ENCODE results near the gene TMEM41B. TPM values are rescaled to one million over a fixed set of nuclear protein-coding genes. Genes with fewer than 3 reads are reported as not detected.

Gene TMEM41B
- total RNA-seq, 2 donors from 2014 or later, result 25.4 to 35.9 TPM

DNA sequence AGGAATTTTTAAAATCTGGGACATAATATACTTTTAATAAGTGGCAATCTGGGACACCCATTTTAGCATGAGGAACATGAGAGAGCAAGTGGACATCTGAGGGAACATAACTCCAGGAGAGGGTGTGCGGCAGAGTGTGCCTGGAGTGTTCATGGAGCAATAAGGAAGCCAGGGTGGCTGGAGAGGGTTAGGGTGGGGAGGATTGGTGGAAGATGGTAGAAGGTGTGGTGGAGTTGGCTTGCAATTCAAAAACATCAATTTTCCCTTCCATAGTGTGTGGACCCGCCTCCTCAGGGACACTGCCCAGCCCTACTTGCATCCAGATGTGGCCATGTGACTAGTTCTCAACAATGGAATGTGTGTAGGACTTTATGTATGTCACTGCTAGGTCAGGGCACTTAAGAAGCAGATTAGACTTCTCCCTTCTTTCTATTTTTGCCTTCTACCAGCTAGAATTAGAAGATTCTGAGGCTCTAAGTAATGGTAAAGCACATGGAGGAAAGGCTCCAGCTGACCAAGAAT lies 44.8 kb downstream of the TMEM41B start:
- peaks cover 14% of the 10 kb centered on the region for H3K4me1 ChIP-seq
- TF ChIP-seq POLR2A (IDR thresholded peaks at IDR 0.05), result no peak
- TF ChIP-seq, protein P1, sequence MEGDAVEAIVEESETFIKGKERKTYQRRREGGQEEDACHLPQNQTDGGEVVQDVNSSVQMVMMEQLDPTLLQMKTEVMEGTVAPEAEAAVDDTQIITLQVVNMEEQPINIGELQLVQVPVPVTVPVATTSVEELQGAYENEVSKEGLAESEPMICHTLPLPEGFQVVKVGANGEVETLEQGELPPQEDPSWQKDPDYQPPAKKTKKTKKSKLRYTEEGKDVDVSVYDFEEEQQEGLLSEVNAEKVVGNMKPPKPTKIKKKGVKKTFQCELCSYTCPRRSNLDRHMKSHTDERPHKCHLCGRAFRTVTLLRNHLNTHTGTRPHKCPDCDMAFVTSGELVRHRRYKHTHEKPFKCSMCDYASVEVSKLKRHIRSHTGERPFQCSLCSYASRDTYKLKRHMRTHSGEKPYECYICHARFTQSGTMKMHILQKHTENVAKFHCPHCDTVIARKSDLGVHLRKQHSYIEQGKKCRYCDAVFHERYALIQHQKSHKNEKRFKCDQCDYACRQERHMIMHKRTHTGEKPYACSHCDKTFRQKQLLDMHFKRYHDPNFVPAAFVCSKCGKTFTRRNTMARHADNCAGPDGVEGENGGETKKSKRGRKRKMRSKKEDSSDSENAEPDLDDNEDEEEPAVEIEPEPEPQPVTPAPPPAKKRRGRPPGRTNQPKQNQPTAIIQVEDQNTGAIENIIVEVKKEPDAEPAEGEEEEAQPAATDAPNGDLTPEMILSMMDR (IDR thresholded peaks at IDR 0.05), result no peak
- no peaks in the 10 kb centered on the region for H3K9me3 ChIP-seq
- 86 to 100% methylated on average over 2 of the region's 2 CpGs for WGBS, 2 donors
- no peak for ATAC-seq
- no peak overlapping the region for H3K4me3 ChIP-seq
- no peaks in the 10 kb centered on the region for H3K27me3 ChIP-seq
- intact Hi-C loops (cut with DNase I), result no loop called here
- no peak overlapping the region for H3K27ac ChIP-seq
- H3K36me3 ChIP-seq (replicated peaks in 1 of 2; ENCODE audit: insufficient read depth in 1 of 2, low read depth in 2 of 2), result no peaks in the 10 kb centered on the region
- no peak for DNase-seq

DNA sequence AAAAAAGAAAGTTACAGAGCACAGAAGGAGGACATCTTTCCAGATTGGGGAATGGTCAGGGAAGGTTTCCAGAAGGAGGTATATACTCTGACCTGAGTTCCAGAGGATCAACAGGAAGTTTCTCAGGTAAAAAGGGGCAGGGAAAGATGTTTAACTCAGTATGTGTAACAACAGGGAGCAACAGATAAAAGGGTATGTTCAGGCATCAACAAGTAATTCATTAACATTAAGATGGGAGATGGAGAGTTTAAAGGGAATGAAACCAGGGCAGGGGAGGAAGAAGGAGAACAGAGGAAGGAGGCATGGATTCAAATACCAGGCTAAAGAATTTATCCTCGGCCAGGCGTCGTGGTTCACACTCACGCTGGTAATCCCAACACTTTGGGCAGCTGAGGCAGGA lies 46.7 kb downstream of the TMEM41B start:
- DNase-seq (no peak), ATAC-seq (no peak)
- no peaks in the 10 kb centered on the region for H3K36me3 ChIP-seq (replicated peaks in 1 of 2; ENCODE audit: insufficient read depth in 1 of 2, low read depth in 2 of 2)
- TF ChIP-seq POLR2A (IDR thresholded peaks at IDR 0.05), result no peak
- TF ChIP-seq, protein P1 (IDR thresholded peaks at IDR 0.05), result no peak
- peaks cover 19% of the 10 kb centered on the region for H3K4me1 ChIP-seq
- H3K27ac ChIP-seq, result no peak overlapping the region
- no peak overlapping the region for H3K4me3 ChIP-seq
- H3K9me3 ChIP-seq, result no peaks in the 10 kb centered on the region
- intact Hi-C loops (cut with DNase I), result no loop called here
- 86 to 92% methylated on average over 4 of the region's 4 CpGs for WGBS, 2 donors
- no peaks in the 10 kb centered on the region for H3K27me3 ChIP-seq

DNA sequence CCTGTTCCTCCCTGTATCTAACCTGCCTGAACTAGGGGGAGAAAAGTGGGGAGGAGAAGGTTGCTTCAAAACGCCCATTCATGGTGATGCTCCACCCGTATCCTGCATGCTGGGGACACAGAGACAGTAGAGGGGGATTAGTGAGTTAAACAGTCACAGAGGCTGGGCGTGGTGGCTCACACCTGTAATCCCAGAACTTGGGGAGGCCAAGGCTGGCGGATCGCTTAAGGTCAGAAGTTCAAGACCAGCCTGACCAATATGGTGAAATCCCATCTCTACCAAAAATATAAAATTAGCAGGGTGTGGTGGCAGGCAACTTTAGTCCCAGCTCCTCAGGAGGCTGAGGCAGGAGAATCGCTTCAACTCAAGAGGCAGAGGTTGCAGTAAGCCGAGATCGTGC lies 47.5 kb downstream of the TMEM41B start:
- WGBS, 2 donors, result 89 to 93% methylated on average over 8 of the region's 8 CpGs
- intact Hi-C loops (cut with DNase I), result no loop called here
- TF ChIP-seq, protein P1 (IDR thresholded peaks at IDR 0.05), result no peak
- TF ChIP-seq POLR2A (IDR thresholded peaks at IDR 0.05), result no peak
- Histone ChIP-seq H3K4me1 (peaks cover 23% of the 10 kb centered on the region), H3K4me3 (no peak overlapping the region), H3K36me3 (replicated peaks in 1 of 2; ENCODE audit: insufficient read depth in 1 of 2, low read depth in 2 of 2) (no peaks in the 10 kb centered on the region), H3K27ac (peak overlapping the region; percentile 95 to 99 (median 97)), H3K9me3 (no peaks in the 10 kb centered on the region), H3K27me3 (no peaks in the 10 kb centered on the region)
- ATAC-seq (no peak), DNase-seq (no peak)

DNA sequence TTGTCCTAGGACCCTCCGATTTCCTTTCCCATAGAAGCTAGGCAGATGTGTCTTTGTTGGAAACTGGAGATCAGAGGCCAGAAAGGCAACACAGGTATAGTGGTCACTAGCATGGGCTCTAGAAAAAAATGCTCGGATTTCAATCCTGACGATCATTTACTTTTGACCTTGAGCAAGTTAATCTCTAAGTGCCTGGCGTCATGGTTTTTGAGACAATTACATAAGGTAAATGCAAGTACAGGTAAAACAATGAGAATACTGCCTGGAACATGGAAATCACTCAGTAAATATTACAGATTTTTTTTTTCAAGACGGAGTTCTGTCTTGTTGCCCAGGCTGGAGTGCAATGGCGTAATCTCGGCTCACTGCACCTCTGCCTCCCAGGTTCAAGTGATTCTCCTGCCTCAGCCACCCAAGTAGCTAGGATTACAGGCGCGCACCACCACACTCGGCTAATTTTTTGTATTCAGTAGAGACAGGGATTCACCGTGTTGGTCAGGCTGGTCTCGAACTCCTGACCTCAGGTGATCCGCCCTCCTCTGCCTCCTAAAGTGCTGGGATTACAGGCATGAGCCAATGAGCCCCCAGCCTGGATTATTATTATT lies 48.2 kb downstream of the TMEM41B start:
- Histone ChIP-seq H3K27ac (peak overlapping the region; percentile 95 to 99 (median 97)), H3K27me3 (no peaks in the 10 kb centered on the region), H3K9me3 (no peaks in the 10 kb centered on the region), H3K4me3 (no peak overlapping the region), H3K36me3 (replicated peaks in 1 of 2; ENCODE audit: insufficient read depth in 1 of 2, low read depth in 2 of 2) (no peaks in the 10 kb centered on the region), H3K4me1 (peaks cover 23% of the 10 kb centered on the region)
- intact Hi-C loops (cut with DNase I), result no loop called here
- ATAC-seq (peak; percentile 52), DNase-seq (peak; percentile 33 to 59 (median 40))
- TF ChIP-seq, protein P1 (IDR thresholded peaks at IDR 0.05), result no peak
- peak in 1 of 3 donors; percentile 3 for TF ChIP-seq POLR2A (IDR thresholded peaks at IDR 0.05)
- 52 to 57% methylated on average over 13 of the region's 13 CpGs for WGBS, 2 donors
